Measurements from ENCODE around the gene NRXN3. TPM values are rescaled to one million over a fixed set of nuclear protein-coding genes. Genes with fewer than 3 reads are reported as not detected.

NRXN3 gene
- total RNA-seq, 1 donor from 2014 or later, result 5.9 TPM

DNA sequence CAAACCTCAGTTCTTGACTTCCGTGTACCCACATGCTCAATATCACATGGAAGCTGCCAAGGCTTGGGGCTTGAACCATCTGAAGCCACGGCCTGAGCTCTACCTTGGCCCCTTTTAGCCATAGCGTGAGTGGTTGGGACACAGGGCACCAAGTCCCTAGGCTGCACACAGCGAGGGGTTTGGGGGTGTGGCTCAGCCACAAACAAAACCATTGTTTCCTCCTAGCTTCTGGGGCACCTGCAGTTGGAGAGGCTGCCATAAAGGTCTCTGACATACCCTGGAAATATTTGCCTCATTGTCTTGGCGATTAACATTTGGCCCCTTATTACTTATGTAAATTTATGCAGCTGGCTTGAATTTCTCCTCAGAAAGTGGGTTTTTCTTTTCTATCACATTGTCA, 628.6 kb downstream of the NRXN3 start:
- no peak overlapping the region for H2AFZ ChIP-seq (replicated peaks)
- Mint-ChIP-seq H3K27ac (no peak overlapping the region), H3K4me3 (no peak overlapping the region), H3K27me3 (ENCODE audit: insufficient read depth, low read depth) (peaks cover 2% of the 10 kb centered on the region), H3K4me1 (peaks cover 5% of the 10 kb centered on the region), H3K36me3 (no peaks in the 10 kb centered on the region), H3K9me3 (no peaks in the 10 kb centered on the region)
- DNase-seq (ENCODE audit: low spot score), result no peak
- no peaks in the 10 kb centered on the region for H3K4me1 ChIP-seq
- H3K9ac ChIP-seq, result no peak overlapping the region
- H3K4me3 ChIP-seq, result no peak overlapping the region
- H3K36me3 ChIP-seq, result no peaks in the 10 kb centered on the region
- no peaks in the 10 kb centered on the region for H3K79me2 ChIP-seq (ENCODE audit: low read depth)
- no peaks in the 10 kb centered on the region for H3F3A ChIP-seq (ENCODE audit: low read depth)
- TF ChIP-seq EZH2phosphoT487 (IDR thresholded peaks at IDR 0.05) (no peak), EZH2 (IDR thresholded peaks at IDR 0.05) (no peak), CTCF (IDR thresholded peaks at IDR 0.05) (no peak)
- no peak overlapping the region for H3K27ac ChIP-seq
- H3K27me3 ChIP-seq, result no peaks in the 10 kb centered on the region
- no peak overlapping the region for H3K4me2 ChIP-seq
- H4K20me1 ChIP-seq (ENCODE audit: low read depth), result no peaks in the 10 kb centered on the region
- H3K9me3 ChIP-seq (ENCODE audit: low read depth), result no peaks in the 10 kb centered on the region

GRCh38 chr14:78805570-78805969, 635.4 kb downstream of the NRXN3 start:
- no peak overlapping the region for H3K4me3 ChIP-seq
- H3K4me3 Mint-ChIP-seq, result no peak overlapping the region
- no peak for TF ChIP-seq EZH2 (IDR thresholded peaks at IDR 0.05)
- no peak for TF ChIP-seq EZH2phosphoT487 (IDR thresholded peaks at IDR 0.05)
- no peak for TF ChIP-seq CTCF (IDR thresholded peaks at IDR 0.05)
- no peaks in the 10 kb centered on the region for H3K79me2 ChIP-seq (ENCODE audit: low read depth)
- no peaks in the 10 kb centered on the region for H3K27me3 ChIP-seq
- no peak overlapping the region for H2AFZ ChIP-seq (replicated peaks)
- no peak for DNase-seq (ENCODE audit: low spot score)
- H4K20me1 ChIP-seq (ENCODE audit: low read depth), result no peaks in the 10 kb centered on the region
- no peak overlapping the region for H3K27ac ChIP-seq
- no peak overlapping the region for H3K4me2 ChIP-seq
- H3K4me1 Mint-ChIP-seq, result no peaks in the 10 kb centered on the region
- no peaks in the 10 kb centered on the region for H3K36me3 ChIP-seq
- H3K27ac Mint-ChIP-seq, result no peak overlapping the region
- H3K27me3 Mint-ChIP-seq (ENCODE audit: insufficient read depth, low read depth), result peaks cover 2% of the 10 kb centered on the region
- no peaks in the 10 kb centered on the region for H3K4me1 ChIP-seq
- no peaks in the 10 kb centered on the region for H3K9me3 ChIP-seq (ENCODE audit: low read depth)
- no peak overlapping the region for H3K9ac ChIP-seq
- H3K9me3 Mint-ChIP-seq, result no peaks in the 10 kb centered on the region
- no peaks in the 10 kb centered on the region for H3F3A ChIP-seq (ENCODE audit: low read depth)
- no peaks in the 10 kb centered on the region for H3K36me3 Mint-ChIP-seq

DNA sequence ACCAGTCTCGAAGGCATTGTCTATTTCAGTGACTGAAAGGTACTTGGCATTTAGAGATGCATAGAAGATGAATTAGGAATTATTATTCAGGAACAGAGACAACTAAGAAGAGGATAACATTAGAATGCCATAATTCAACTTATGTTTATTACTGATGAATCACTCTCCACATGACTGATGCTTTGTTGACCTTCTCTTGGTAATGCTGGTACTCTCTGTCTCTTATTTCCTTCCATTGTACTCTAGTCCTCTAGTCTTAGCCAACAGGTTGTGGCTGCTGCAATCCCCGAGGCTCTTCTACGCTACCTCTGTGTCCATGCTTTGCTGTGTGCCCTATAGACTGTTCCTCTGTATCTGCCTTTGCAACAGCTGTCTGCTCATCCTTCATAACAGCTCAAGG, 652.9 kb downstream of the NRXN3 start:
- no peak overlapping the region for H3K27ac ChIP-seq
- H3K4me3 Mint-ChIP-seq, result no peak overlapping the region
- peaks cover 3% of the 10 kb centered on the region for H3K27me3 Mint-ChIP-seq (ENCODE audit: insufficient read depth, low read depth)
- H2AFZ ChIP-seq (replicated peaks), result no peak overlapping the region
- H3K36me3 Mint-ChIP-seq, result no peaks in the 10 kb centered on the region
- H3K79me2 ChIP-seq (ENCODE audit: low read depth), result no peaks in the 10 kb centered on the region
- TF ChIP-seq EZH2phosphoT487 (IDR thresholded peaks at IDR 0.05) (no peak), EZH2 (IDR thresholded peaks at IDR 0.05) (no peak), CTCF (IDR thresholded peaks at IDR 0.05) (no peak)
- H3K4me1 Mint-ChIP-seq, result no peaks in the 10 kb centered on the region
- H3K27ac Mint-ChIP-seq, result no peak overlapping the region
- DNase-seq (ENCODE audit: low spot score), result no peak
- no peaks in the 10 kb centered on the region for H3K36me3 ChIP-seq
- no peak overlapping the region for H3K9ac ChIP-seq
- no peaks in the 10 kb centered on the region for H3K9me3 Mint-ChIP-seq
- H3K4me3 ChIP-seq, result no peak overlapping the region
- H3K27me3 ChIP-seq, result no peaks in the 10 kb centered on the region
- no peak overlapping the region for H3K4me2 ChIP-seq
- no peaks in the 10 kb centered on the region for H3F3A ChIP-seq (ENCODE audit: low read depth)
- H3K4me1 ChIP-seq, result no peaks in the 10 kb centered on the region
- H3K9me3 ChIP-seq (ENCODE audit: low read depth), result no peaks in the 10 kb centered on the region
- no peaks in the 10 kb centered on the region for H4K20me1 ChIP-seq (ENCODE audit: low read depth)
